Nephron (organoid): ENCODE data around the gene ANGEL1.

ENCODE experiments used
- H3K27ac Mint-ChIP-seq, 3 experiments: 2 replicates each; pipeline ENCODE4 v1.8.0; 2020; ENCODE audit warnings: mixed read lengths in 3 of 3, mild to moderate bottlenecking in 2 of 3, moderate library complexity in 1 of 3
- H3K27me3 Mint-ChIP-seq: 2 replicates; pipeline ENCODE4 v1.8.0; 2021; ENCODE audit warnings: low read depth, mild to moderate bottlenecking, moderate library complexity, mixed read lengths
- H3K36me3 Mint-ChIP-seq: 2 replicates; pipeline ENCODE4 v1.8.0; 2020; ENCODE audit warnings: low read depth, mixed read lengths
- H3K4me1 Mint-ChIP-seq: 2 replicates; pipeline ENCODE4 v1.8.0; 2020; ENCODE audit warnings: mixed read lengths
- H3K4me3 Mint-ChIP-seq, 3 experiments: 2 replicates each; pipeline ENCODE4 v1.8.0; 2020; ENCODE audit warnings: mild to moderate bottlenecking in 3 of 3, mixed read lengths in 3 of 3, moderate library complexity in 2 of 3
- H3K9me3 Mint-ChIP-seq: 2 replicates; pipeline ENCODE4 v1.8.0; 2020; ENCODE audit warnings: mixed read lengths
- CTCF ChIP-seq, 3 experiments: fragments of 200-600 bp; sonication (generic); IDR thresholded peaks; one replicate each; pipeline ENCODE4 v1.5.0; 2021; ENCODE audit warnings: antibody characterized with exemption in 3 of 3; ENCODE audit not compliant: unreplicated experiment in 3 of 3

Gene ANGEL1

GRCh38 chr14:76762411-76763095 lies 50.1 kb downstream of the ANGEL1 start:
- TF ChIP-seq CTCF (IDR thresholded peaks at IDR 0.05; ENCODE audit: unreplicated experiment in 3 of 3), result no peak
- H3K27ac Mint-ChIP-seq, result peak overlapping the region; percentile 86 to 97 (median 90)
- H3K27me3 Mint-ChIP-seq, result peaks cover 3% of the 10 kb centered on the region
- H3K4me3 Mint-ChIP-seq, result peak overlapping the region; percentile 95 to 99 (median 97)
- peaks cover 50% of the 10 kb centered on the region for H3K4me1 Mint-ChIP-seq
- no peaks in the 10 kb centered on the region for H3K9me3 Mint-ChIP-seq
- peaks cover 3% of the 10 kb centered on the region for H3K36me3 Mint-ChIP-seq

- peaks cover 47% of the 10 kb centered on the region for H3K4me1 Mint-ChIP-seq
- TF ChIP-seq CTCF (IDR thresholded peaks at IDR 0.05; ENCODE audit: unreplicated experiment in 3 of 3), result no peak
- H3K9me3 Mint-ChIP-seq, result no peaks in the 10 kb centered on the region
- H3K36me3 Mint-ChIP-seq, result peaks cover 3% of the 10 kb centered on the region
- peaks cover 3% of the 10 kb centered on the region for H3K27me3 Mint-ChIP-seq
- H3K27ac Mint-ChIP-seq, result peak overlapping the region; percentile 86 to 97 (median 90)
- peak overlapping the region; percentile 95 to 99 (median 97) for H3K4me3 Mint-ChIP-seq
Measured at GRCh38 chr14:76761960-76762410, 50.7 kb downstream of the ANGEL1 start.

- H3K27me3 Mint-ChIP-seq, result peaks cover 3% of the 10 kb centered on the region
- no peak for TF ChIP-seq CTCF (IDR thresholded peaks at IDR 0.05; ENCODE audit: unreplicated experiment in 3 of 3)
- peaks cover 3% of the 10 kb centered on the region for H3K36me3 Mint-ChIP-seq
- no peaks in the 10 kb centered on the region for H3K9me3 Mint-ChIP-seq
- peak within 1 kb of the TSS; percentile 95 to 99 (median 97) for H3K4me3 Mint-ChIP-seq
- peak within 1 kb of the TSS; percentile 86 to 97 (median 90) for H3K27ac Mint-ChIP-seq
- H3K4me1 Mint-ChIP-seq, result peaks cover 53% of the 10 kb centered on the region
Measured at GRCh38 chr14:76761136-76761959, 51.3 kb downstream of the ANGEL1 start, which contains the start of gene VASH1. Gene VASH1, plus strand, starts transcription at chr14:76761468. Its CDS starts 1,354 bp downstream, at chr14:76762822.

GRCh38 chr14:76760331-76761135 lies 52.1 kb downstream of the ANGEL1 start:
- Mint-ChIP-seq H3K36me3 (peaks cover 3% of the 10 kb centered on the region), H3K4me1 (peaks cover 56% of the 10 kb centered on the region), H3K9me3 (no peaks in the 10 kb centered on the region), H3K27ac (peak overlapping the region; percentile 69 to 86 (median 84)), H3K4me3 (peak overlapping the region; percentile 88 to 92 (median 92)), H3K27me3 (peaks cover 3% of the 10 kb centered on the region)
- TF ChIP-seq CTCF (IDR thresholded peaks at IDR 0.05; ENCODE audit: unreplicated experiment in 3 of 3), result no peak

GRCh38 chr14:76759589-76759988 lies 53.1 kb downstream of the ANGEL1 start:
- no peaks in the 10 kb centered on the region for H3K36me3 Mint-ChIP-seq
- H3K27ac Mint-ChIP-seq, result peak overlapping the region in 1 of 3 experiments; percentile 69
- H3K4me1 Mint-ChIP-seq, result peaks cover 52% of the 10 kb centered on the region
- H3K9me3 Mint-ChIP-seq, result no peaks in the 10 kb centered on the region
- peak overlapping the region; percentile 88 to 92 (median 92) for H3K4me3 Mint-ChIP-seq
- TF ChIP-seq CTCF (IDR thresholded peaks at IDR 0.05; ENCODE audit: unreplicated experiment in 3 of 3), result no peak
- H3K27me3 Mint-ChIP-seq, result peaks cover 3% of the 10 kb centered on the region
